HAP-1 (cell line): ENCODE measurements around the gene GORASP2.

Experiments
- DNase-seq, 2 experiments: peaks; one replicate each; pipeline ENCODE4 v3.0.0-alpha.2; 2016 to 2020; ENCODE audit warnings: low spot score in 2 of 2
- H3K27me3 ChIP-seq: fragments of 250-450 bp; sonication (Bioruptor Pico); 2 replicates; pipeline ENCODE4 v1.5.1; 2020; ENCODE audit warnings: low read depth, mild to moderate bottlenecking, moderate library complexity
- H3K36me3 ChIP-seq: fragments of 250-450 bp; sonication (Bioruptor Pico); replicated peaks from 2 replicates; pipeline ENCODE4 v1.5.1; 2020; ENCODE audit warnings: mild to moderate bottlenecking
- H3K4me1 ChIP-seq: fragments of 250-450 bp; sonication (Bioruptor Pico); 2 replicates; pipeline ENCODE4 v1.5.1; 2020; ENCODE audit warnings: mild to moderate bottlenecking
- H3K4me3 ChIP-seq: fragments of 250-450 bp; sonication (Bioruptor Pico); 2 replicates; pipeline ENCODE4 v1.5.1; 2020; ENCODE audit warnings: mild to moderate bottlenecking, moderate library complexity
- H3K9me3 ChIP-seq: fragments of 250-450 bp; sonication (Bioruptor Pico); 2 replicates; pipeline ENCODE4 v1.5.1; 2020; ENCODE audit warnings: mild to moderate bottlenecking, moderate library complexity
- in situ Hi-C: fragments of 300-500 bp; cut with MboI; formaldehyde crosslinking; loops from 3 replicates; pipeline ENCODE4 v1.14.3; 2020; ENCODE audit warnings: low sequenced_read_pairs, inconsistent platforms, mixed read lengths

Gene GORASP2

DNA sequence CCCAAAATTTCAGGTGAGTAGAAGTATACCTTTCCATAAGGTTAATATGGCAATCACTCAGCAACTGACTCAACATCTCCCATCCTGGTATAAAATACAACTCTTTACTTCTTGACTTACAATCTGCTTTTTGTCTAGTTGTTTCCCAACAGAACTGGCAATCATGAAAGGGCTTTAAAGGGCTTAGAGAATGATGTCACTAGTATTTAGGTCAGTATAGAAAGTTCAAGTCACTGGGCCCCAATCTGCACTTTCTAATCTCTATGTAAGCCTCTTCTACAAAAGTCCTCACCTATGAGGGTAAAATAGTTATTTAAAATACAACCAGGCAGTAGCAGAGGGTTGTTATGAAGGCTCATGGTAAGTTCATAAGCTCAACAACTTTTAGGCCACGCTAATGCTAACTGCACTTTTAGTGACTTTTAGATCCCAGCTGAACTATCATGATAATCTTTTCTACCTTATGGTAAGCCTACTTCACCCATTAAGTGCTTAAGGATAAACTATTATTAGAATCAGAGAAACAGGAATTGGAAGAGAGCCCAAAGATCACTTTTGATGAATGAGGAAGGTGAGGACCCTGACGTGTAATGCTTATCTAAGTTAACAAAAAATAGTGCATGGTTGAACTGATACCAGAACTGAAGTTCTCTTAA, 79.6 kb downstream of the GORASP2 start:
- Histone ChIP-seq H3K27me3 (no peaks in the 10 kb centered on the region), H3K4me3 (no peak overlapping the region), H3K36me3 (peaks cover 21% of the 10 kb centered on the region), H3K9me3 (no peaks in the 10 kb centered on the region), H3K4me1 (0 out of 2 replicates have a peak, but pooled peaks cover 4% of the 10 kb centered on the region)
- DNase-seq: no peak
- in situ Hi-C loops: no loop called here

DNA sequence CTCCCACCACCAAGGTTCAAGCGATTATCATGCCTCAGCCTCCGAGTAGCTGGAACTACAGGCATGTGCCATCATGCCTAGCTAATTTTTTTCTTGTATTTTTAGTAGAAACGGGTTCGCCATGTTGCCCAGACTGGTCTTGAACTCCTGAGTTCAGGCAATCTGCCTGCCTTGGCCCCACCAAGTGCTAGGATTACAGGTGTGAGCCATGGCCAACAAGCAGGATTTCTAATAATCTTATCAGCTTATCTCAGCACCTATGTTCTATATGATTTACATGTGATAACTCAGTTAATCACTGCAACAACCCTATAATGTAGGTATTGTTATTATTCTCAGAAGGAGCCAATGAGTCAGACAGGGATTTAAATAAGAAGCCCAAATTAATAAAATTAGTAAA, 80.3 kb downstream of the GORASP2 start:
- Histone ChIP-seq H3K9me3 (no peaks in the 10 kb centered on the region), H3K36me3 (peaks cover 18% of the 10 kb centered on the region), H3K4me3 (no peak overlapping the region), H3K27me3 (no peaks in the 10 kb centered on the region), H3K4me1 (0 out of 2 replicates have a peak, but pooled peaks cover 4% of the 10 kb centered on the region)
- in situ Hi-C loops: no loop called here
- DNase-seq: no peak

DNA sequence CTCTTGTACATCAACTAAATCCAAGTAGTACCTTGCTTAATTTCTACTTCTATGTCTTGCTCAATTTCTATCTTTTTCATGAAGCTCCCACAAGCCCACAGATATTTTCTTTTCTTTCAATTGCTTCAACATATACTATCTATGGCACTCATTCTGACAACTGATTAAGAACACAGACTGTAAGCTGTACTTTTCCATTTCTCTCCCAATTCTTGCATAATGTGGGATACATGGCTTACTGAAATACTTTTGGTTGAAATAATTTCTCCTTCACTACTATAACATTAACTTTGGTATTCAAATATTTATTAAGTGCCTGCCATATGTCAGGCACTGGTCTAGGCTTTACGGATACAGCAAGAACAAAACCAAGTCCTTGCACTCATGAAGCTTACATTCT, 84.8 kb downstream of the GORASP2 start:
- Histone ChIP-seq H3K27me3 (no peaks in the 10 kb centered on the region), H3K36me3 (peaks cover 3% of the 10 kb centered on the region), H3K4me3 (no peak overlapping the region), H3K9me3 (no peaks in the 10 kb centered on the region), H3K4me1 (no peaks in the 10 kb centered on the region; the same call in 1 of the 2 replicates)
- no peak for DNase-seq
- in situ Hi-C loops: no loop called here

DNA sequence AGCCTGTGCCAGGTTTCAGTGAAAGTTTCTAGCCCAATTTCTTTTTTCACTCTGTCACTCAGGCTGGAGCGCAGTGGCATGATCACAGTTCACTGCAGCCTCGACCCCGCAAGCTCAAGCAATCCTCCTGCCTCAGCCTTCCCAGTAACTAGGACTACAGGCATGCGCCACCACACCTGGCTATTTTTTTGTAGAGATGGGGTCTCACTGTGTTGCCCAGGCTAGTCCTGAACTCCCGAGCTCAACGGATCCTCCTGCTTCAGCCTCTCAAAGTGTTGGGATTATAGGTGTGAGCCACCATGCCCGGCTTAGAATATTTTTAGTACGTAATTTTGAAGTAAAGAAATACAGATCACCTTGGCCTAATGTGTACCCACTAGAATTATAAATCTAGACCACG, 87.1 kb downstream of the GORASP2 start:
- DNase-seq: no peak
- Histone ChIP-seq H3K4me3 (no peak overlapping the region), H3K27me3 (no peaks in the 10 kb centered on the region), H3K36me3 (peaks cover 3% of the 10 kb centered on the region), H3K9me3 (no peaks in the 10 kb centered on the region), H3K4me1 (peaks cover 3% of the 10 kb centered on the region)
- in situ Hi-C loops: no loop called here
